Keratinocyte (primary cell): ENCODE measurements around the gene C12orf75. TPM values are rescaled to one million over a fixed set of nuclear protein-coding genes. Genes with fewer than 3 reads are reported as not detected.

Experiments used
- DNase-seq: peaks from one replicate; pipeline ENCODE4 v3.0.0-alpha.2; 2011; ENCODE audit warnings: low read depth, missing footprints, low spot score
- FAIRE-seq: peaks from 2 replicates; lab custom pipeline; 2011; peaks lifted over from hg19 to GRCh38; lab: Jason Lieb, UNC
- H2AFZ ChIP-seq: 2 replicates; pipeline ENCODE4 v1.6.0; 2012; ENCODE audit warnings: low read length, control low read depth, inconsistent platforms; ENCODE audit not compliant: control insufficient read depth
- H3K27ac ChIP-seq: 2 replicates; pipeline ENCODE4 v1.5.1; 2011; ENCODE audit warnings: low read length; ENCODE audit not compliant: control insufficient read depth, insufficient read depth
- H3K27me3 ChIP-seq: 3 replicates; pipeline ENCODE4 v1.6.0; 2011; ENCODE audit warnings: low read length; ENCODE audit not compliant: control insufficient read depth, insufficient read depth; ENCODE audit errors: extremely low read depth
- H3K36me3 ChIP-seq, 2 experiments: 2 replicates in 1 of 2; 3 replicates in 1 of 2; pipeline ENCODE4 v1.5.1; 2011; ENCODE audit warnings: low read length in 2 of 2, mild to moderate bottlenecking in 1 of 2; ENCODE audit not compliant: control insufficient read depth in 2 of 2, insufficient read depth in 2 of 2; ENCODE audit errors: extremely low read depth in 1 of 2
- H3K4me1 ChIP-seq: 3 replicates; pipeline ENCODE4 v1.5.1; 2011; ENCODE audit warnings: low read length; ENCODE audit not compliant: control insufficient read depth, insufficient read depth; ENCODE audit errors: extremely low read depth
- H3K4me2 ChIP-seq: 3 replicates; pipeline ENCODE4 v1.6.0; 2011; ENCODE audit warnings: low read depth, low read length; ENCODE audit not compliant: control insufficient read depth, insufficient read depth; ENCODE audit errors: extremely low read depth
- H3K4me3 ChIP-seq, 3 experiments: fragments of 200-600 bp in 1 of 3; sonication (generic) in 1 of 3; 2 replicates in 2 of 3; 3 replicates in 1 of 3; pipeline ENCODE4 v1.5.1; 2011 to 2016; ENCODE audit warnings: low read length in 3 of 3, mild to moderate bottlenecking in 3 of 3, control low read depth in 2 of 3, inconsistent platforms in 1 of 3, low read depth in 1 of 3, mixed read lengths in 1 of 3, mixed run types in 1 of 3, moderate library complexity in 1 of 3; ENCODE audit not compliant: control insufficient read depth in 2 of 3, insufficient read depth in 2 of 3; ENCODE audit errors: extremely low read depth in 1 of 3
- H3K79me2 ChIP-seq: 2 replicates; pipeline ENCODE4 v1.6.0; 2012; ENCODE audit warnings: low read length; ENCODE audit not compliant: control insufficient read depth, insufficient read depth
- H3K9ac ChIP-seq: 3 replicates; pipeline ENCODE4 v1.6.0; 2011; ENCODE audit warnings: low read length; ENCODE audit not compliant: control insufficient read depth, insufficient read depth; ENCODE audit errors: extremely low read depth
- H3K9me1 ChIP-seq: 3 replicates; pipeline ENCODE4 v1.6.0; 2011; ENCODE audit warnings: low read length; ENCODE audit not compliant: control insufficient read depth, insufficient read depth; ENCODE audit errors: extremely low read depth
- H3K9me3 ChIP-seq: 2 replicates; pipeline ENCODE4 v1.5.1; 2012; ENCODE audit warnings: low read depth, low read length; ENCODE audit not compliant: control insufficient read depth
- H4K20me1 ChIP-seq: 3 replicates; pipeline ENCODE4 v1.6.0; 2011; ENCODE audit warnings: low read length; ENCODE audit not compliant: control insufficient read depth, insufficient read depth; ENCODE audit errors: extremely low read depth
- EZH2 ChIP-seq: IDR thresholded peaks from one replicate; pipeline ENCODE4 v1.6.1; 2012; ENCODE audit warnings: inconsistent platforms, mild to moderate bottlenecking, low read length, moderate library complexity
- dilution Hi-C: fragments of 300-500 bp; cut with MboI; formaldehyde crosslinking; loops from one replicate; pipeline ENCODE4 v1.7.0; 2020; ENCODE audit warnings: low sequenced_read_pairs; ENCODE audit not compliant: extremely low pct_ligation_motif_present
- polyA plus RNA-seq, 5 experiments: library from polyadenylated mRNA; depleted of rRNA in 3 of 5; stranded (reverse) in 3 of 5; stranded (forward) in 1 of 5; unstranded in 1 of 5; fragments of >200 nt; gene quantifications; 1 replicate in 1 of 5; 2 replicates in 3 of 5; 3 replicates in 1 of 5; pipeline versions ENCODE4 v1.2.1 to v1.2.3, GENCODE V29; 2011 to 2012; ENCODE audit warnings: missing spikeins in 2 of 5, low read depth in 1 of 5, low replicate concordance in 1 of 5
- TF ChIP-seq, protein P1 (sequence below), 3 experiments: IDR thresholded peaks in 1 of 3; conservative IDR thresholded peaks in 1 of 3; optimal IDR thresholded peaks in 1 of 3; 2 replicates in 2 of 3; 3 replicates in 1 of 3; pipeline versions ENCODE3 to v1.5.1; 2011; ENCODE audit warnings: low read length in 3 of 3, mild to moderate bottlenecking in 3 of 3, moderate library complexity in 2 of 3, control low read depth in 1 of 3, inconsistent platforms in 1 of 3; ENCODE audit not compliant: insufficient read depth in 2 of 3; ENCODE audit errors: extremely low read depth in 1 of 3

Gene C12orf75
- polyA plus RNA-seq, 1 donor (not counting 4 experiments of a cell fraction or from before 2014, with no cell fraction given): 160 TPM

DNA sequence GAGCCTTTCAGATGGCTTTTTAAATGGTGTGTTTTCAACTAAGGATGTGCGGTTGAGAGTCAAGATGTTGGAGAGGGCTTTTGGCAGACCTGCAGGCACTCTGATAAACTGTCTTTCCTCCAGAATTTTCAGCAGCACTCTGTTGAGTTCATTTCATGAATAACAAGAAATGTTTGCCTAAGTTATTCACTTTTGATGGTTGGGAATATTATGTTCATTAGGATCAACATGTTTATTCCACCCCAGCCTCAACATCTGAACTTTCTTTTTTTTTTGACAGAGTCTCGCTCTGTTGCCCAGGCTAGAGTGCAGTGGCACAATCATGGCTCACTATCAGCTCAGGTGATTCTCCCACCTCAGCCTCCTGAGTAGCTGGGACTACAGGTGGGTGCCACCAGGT lies 68.4 kb downstream of the C12orf75 start:
- dilution Hi-C loops: no loop called here

GRCh38 chr12:105399428-105400081 lies 69.1 kb downstream of the C12orf75 start:
- Histone ChIP-seq H3K36me3 (no peaks in the 10 kb centered on the region), H3K9me3 (no peaks in the 10 kb centered on the region), H3K4me3 (no peak overlapping the region), H3K79me2 (no peaks in the 10 kb centered on the region), H2AFZ (no peak overlapping the region), H3K4me2 (no peak overlapping the region), H3K9me1 (no peaks in the 10 kb centered on the region), H3K4me1 (no peaks in the 10 kb centered on the region), H3K27me3 (no peaks in the 10 kb centered on the region), H4K20me1 (no peaks in the 10 kb centered on the region), H3K9ac (no peak overlapping the region), H3K27ac (no peak overlapping the region)
- FAIRE-seq (no peak), DNase-seq (no peak)
- dilution Hi-C loops: no loop called here
- TF ChIP-seq, protein P1, sequence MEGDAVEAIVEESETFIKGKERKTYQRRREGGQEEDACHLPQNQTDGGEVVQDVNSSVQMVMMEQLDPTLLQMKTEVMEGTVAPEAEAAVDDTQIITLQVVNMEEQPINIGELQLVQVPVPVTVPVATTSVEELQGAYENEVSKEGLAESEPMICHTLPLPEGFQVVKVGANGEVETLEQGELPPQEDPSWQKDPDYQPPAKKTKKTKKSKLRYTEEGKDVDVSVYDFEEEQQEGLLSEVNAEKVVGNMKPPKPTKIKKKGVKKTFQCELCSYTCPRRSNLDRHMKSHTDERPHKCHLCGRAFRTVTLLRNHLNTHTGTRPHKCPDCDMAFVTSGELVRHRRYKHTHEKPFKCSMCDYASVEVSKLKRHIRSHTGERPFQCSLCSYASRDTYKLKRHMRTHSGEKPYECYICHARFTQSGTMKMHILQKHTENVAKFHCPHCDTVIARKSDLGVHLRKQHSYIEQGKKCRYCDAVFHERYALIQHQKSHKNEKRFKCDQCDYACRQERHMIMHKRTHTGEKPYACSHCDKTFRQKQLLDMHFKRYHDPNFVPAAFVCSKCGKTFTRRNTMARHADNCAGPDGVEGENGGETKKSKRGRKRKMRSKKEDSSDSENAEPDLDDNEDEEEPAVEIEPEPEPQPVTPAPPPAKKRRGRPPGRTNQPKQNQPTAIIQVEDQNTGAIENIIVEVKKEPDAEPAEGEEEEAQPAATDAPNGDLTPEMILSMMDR (optimal IDR thresholded peaks at IDR 0.05 in 1 of 3, IDR thresholded peaks at IDR 0.05 in 1 of 3, conservative IDR thresholded peaks at IDR 0.05 in 1 of 3; ENCODE audit: extremely low read depth in 1 of 3, insufficient read depth in 2 of 3, low read length in 3 of 3): no peak
- no peak for TF ChIP-seq EZH2

More for the DNA sequence above, 68.4 kb downstream of the C12orf75 start:
- Histone ChIP-seq H3K9me3 (no peaks in the 10 kb centered on the region), H3K9ac (no peak overlapping the region), H3K79me2 (no peaks in the 10 kb centered on the region), H4K20me1 (no peaks in the 10 kb centered on the region), H3K36me3 (no peaks in the 10 kb centered on the region), H3K4me1 (no peaks in the 10 kb centered on the region), H3K27me3 (no peaks in the 10 kb centered on the region), H3K4me2 (no peak overlapping the region), H3K9me1 (no peaks in the 10 kb centered on the region), H3K27ac (no peak overlapping the region), H3K4me3 (no peak overlapping the region), H2AFZ (no peak overlapping the region)
- TF ChIP-seq, protein P1 (optimal IDR thresholded peaks at IDR 0.05 in 1 of 3, IDR thresholded peaks at IDR 0.05 in 1 of 3, conservative IDR thresholded peaks at IDR 0.05 in 1 of 3; ENCODE audit: extremely low read depth in 1 of 3, insufficient read depth in 2 of 3, low read length in 3 of 3): no peak
- TF ChIP-seq EZH2: no peak
- FAIRE-seq: no peak
- DNase-seq: no peak
